GM13977 (cell line): ENCODE data around the gene UGT2A1.

ENCODE experiments used
- DNase-seq: peaks from one replicate; pipeline ENCODE4 v3.0.0; 2012; ENCODE audit warnings: low spot score
- in situ Hi-C: fragments of 300-500 bp; cut with MboI; formaldehyde crosslinking; loops from one replicate; pipeline ENCODE4 v1.12.0; 2022; ENCODE audit warnings: low sequenced_read_pairs, low pct_unique_long_range_greater_than_20kb, mixed read lengths, inconsistent platforms; ENCODE audit not compliant: unreplicated experiment
- TF ChIP-seq, protein P1 (sequence below): IDR thresholded peaks from 2 replicates; pipeline ENCODE4 v1.5.1; 2012; ENCODE audit warnings: mild to moderate bottlenecking, control low read depth; ENCODE audit not compliant: insufficient read depth; ENCODE audit errors: extremely low read depth, missing control alignments

The UGT2A1 gene

DNA sequence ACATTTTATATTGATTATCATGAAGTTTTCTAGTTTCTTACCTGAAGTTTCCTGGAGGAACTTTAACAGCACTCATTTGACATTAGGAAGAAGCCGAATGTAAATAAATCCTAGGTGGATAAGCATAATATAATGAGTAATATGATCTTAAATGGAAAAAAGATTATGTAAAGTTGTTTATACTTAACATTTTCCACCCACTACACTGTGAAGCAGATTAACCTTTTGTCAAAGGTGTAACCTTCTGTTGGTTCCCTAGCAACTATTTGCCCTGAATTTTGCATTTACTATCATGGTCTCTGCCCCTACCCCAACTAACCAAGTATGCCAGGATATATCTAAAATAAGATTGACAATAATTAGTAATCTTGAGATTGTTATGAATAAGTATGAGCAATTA is at the start of gene UGT2A1:
Gene UGT2A1, minus strand, starts transcription at position 101 of the 400 bp plus-strand sequence. CDS start 5,603 bp downstream, outside the sequence.
- DNase-seq: no peak
- in situ Hi-C loops: no loop called here
- TF ChIP-seq, protein P1, sequence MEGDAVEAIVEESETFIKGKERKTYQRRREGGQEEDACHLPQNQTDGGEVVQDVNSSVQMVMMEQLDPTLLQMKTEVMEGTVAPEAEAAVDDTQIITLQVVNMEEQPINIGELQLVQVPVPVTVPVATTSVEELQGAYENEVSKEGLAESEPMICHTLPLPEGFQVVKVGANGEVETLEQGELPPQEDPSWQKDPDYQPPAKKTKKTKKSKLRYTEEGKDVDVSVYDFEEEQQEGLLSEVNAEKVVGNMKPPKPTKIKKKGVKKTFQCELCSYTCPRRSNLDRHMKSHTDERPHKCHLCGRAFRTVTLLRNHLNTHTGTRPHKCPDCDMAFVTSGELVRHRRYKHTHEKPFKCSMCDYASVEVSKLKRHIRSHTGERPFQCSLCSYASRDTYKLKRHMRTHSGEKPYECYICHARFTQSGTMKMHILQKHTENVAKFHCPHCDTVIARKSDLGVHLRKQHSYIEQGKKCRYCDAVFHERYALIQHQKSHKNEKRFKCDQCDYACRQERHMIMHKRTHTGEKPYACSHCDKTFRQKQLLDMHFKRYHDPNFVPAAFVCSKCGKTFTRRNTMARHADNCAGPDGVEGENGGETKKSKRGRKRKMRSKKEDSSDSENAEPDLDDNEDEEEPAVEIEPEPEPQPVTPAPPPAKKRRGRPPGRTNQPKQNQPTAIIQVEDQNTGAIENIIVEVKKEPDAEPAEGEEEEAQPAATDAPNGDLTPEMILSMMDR: no peak

DNA sequence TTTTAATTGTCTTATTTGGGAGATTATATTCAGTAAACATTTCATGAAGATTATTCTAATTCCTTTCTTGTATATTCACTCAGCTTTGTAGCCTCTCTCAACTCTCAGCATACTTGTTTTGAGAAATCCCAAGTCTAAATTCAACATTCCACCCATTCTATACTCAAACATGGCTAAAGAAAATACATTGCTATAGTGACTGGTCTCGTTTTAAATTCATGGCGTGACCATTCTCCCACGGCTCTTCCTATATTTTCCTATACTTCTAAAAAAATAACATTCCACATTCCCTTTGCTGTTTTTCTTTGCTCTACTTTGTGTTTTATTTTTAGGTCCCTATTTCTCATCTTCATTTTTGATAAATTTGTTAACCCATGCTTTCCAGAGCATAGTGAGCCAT is 49.2 kb upstream of the UGT2A1 start:
- DNase-seq: no peak
- TF ChIP-seq, protein P1: no peak
- in situ Hi-C loops: no loop called here

DNA sequence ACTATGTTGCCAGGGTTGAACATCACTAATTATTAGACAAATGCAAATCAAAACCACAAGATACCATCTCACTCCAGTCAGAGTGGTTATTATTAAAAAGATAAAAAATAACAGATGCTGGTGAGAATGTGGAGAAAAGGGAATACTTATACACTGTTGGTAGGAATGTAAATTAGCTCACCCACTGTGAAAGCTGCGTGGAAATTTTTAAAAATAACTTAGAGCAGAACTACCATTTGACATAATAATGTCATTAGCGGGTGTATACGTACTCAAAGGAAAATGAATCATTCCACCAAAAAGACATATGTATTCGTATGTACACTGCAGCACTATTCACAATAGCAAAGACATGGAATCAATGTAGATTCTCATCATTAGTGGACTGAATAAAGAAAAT is 48.6 kb upstream of the UGT2A1 start:
- TF ChIP-seq, protein P1: no peak

DNA sequence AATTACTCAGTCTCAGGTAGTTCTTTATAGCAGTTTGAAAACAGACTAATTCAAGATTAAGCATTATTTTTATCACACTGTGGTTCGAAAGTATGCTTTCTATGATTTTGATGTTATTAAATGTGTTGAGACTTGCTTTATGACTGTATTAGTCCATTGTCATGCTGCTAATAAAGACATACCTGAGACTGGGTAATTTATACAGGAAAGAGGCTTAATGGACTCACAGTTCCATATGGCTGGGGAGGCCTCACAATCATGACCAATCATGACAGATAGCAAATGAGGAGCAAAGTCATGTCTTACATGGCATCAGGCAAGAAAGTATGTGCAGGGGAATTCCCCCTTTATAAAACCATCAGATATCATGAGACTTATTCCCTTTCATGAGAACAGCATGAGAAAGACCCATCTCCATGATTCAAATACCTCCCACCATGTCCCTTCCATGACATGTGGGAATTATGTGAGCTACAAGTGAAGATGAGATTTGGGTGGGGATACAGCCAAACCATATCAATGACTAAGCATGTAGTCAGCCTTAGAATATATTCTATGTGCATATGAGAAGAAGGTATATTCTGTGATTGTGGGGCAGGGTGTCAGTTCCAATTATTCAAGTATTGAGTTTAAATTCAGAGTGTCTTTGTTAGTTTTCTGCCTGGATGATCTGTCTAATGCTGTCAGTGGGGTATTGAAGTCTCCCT is 44.6 kb upstream of the UGT2A1 start:
- TF ChIP-seq, protein P1: no peak
- in situ Hi-C loops: loop anchor here (25.0 kb wide), 2 partner anchors 190 to 490 kb away; partner anchors contain the start of gene ODAM
- no peak for DNase-seq

More for the DNA sequence above, 48.6 kb upstream of the UGT2A1 start:
- in situ Hi-C loops: no loop called here
- no peak for DNase-seq

DNA sequence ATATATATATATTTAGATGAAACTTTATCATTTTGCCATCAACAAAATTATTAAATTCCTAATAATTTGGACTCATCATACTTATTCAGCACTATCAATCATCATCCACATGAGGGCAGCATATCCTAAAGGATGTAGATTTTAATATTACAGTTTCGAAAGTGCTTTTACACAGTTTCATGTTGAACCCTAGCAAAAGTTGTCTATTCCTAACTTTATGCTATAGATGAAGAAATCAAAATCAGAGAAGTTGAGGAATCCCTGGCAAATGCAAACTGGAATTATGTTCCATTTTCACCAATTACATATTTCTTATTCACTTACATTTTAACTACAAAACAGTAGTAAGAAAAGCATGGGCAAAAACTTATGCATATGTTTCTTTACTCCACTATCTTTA is 36.6 kb upstream of the UGT2A1 start:
- in situ Hi-C loops: loop anchor here (25.0 kb wide), 2 partner anchors 198 to 498 kb away; partner anchors contain the start of gene ODAM
- peak; percentile 9 for DNase-seq

DNA sequence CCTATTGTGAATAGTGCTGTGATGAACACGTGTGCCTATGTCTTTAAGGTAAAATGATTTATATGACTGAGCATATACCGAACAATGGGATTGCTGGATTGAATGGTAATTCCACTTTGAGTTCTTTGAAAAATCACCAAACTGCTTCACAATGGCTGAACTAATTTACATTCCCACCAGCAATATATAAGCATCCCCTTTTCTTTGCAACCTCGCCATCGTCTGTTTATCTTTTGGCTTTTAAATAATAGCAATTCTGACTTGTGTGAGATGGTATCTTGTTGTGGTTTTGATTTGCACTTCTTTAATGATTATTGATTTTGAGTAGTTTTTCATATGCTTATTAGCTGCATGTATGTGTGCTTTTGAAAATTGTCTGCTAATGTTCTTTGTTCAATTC is 31.8 kb upstream of the UGT2A1 start:
- in situ Hi-C loops: loop anchor here (25.0 kb wide), 2 partner anchors 202 to 502 kb away; partner anchors contain the start of gene ODAM
- TF ChIP-seq, protein P1: no peak
- DNase-seq: no peak

More for the DNA sequence above, 36.6 kb upstream of the UGT2A1 start:
- TF ChIP-seq, protein P1: peak; percentile 55
